BLaER1 (cell line): Measurements from ENCODE around the gene SMOC2.
"Not testable (repeated sequence)": the region's sequence is repeated elsewhere in the genome, so short reads cannot be mapped to it uniquely, and the experiment has no call there.

Experiments
- H3K27ac ChIP-seq: shearing (Covaris generic); formaldehyde crosslinking; 2 replicates; pipeline ENCODE4 v1.8.1; 2022
- H3K27me3 ChIP-seq: shearing (Covaris generic); formaldehyde crosslinking; 2 replicates; pipeline ENCODE4 v1.8.1; 2022
- H3K36me3 ChIP-seq: shearing (Covaris generic); formaldehyde crosslinking; 2 replicates; pipeline ENCODE4 v1.8.1; 2022
- H3K4me1 ChIP-seq: shearing (Covaris generic); formaldehyde crosslinking; 2 replicates; pipeline ENCODE4 v1.8.1; 2022
- H3K4me2 ChIP-seq: shearing (Covaris generic); formaldehyde crosslinking; 2 replicates; pipeline ENCODE4 v1.8.1; 2022
- H3K4me3 ChIP-seq: shearing (Covaris generic); formaldehyde crosslinking; 2 replicates; pipeline ENCODE4 v1.8.1; 2022
- H3K9ac ChIP-seq: shearing (Covaris generic); formaldehyde crosslinking; 2 replicates; pipeline ENCODE4 v1.8.1; 2022
- H3K9me3 ChIP-seq: shearing (Covaris generic); formaldehyde crosslinking; 2 replicates; pipeline ENCODE4 v1.8.1; 2022
- H4K20me1 ChIP-seq: shearing (Covaris generic); formaldehyde crosslinking; 2 replicates; pipeline ENCODE4 v1.8.1; 2022
- Cebpa-rat ChIP-seq: shearing (Covaris generic); IDR thresholded peaks from 2 replicates; pipeline ENCODE4 v1.8.1; 2022

SMOC2 gene

GRCh38 chr6:168666699-168667427 is 225.9 kb downstream of the SMOC2 start:
- no peaks in the 10 kb centered on the region for H3K36me3 ChIP-seq
- H3K27ac ChIP-seq: no peak overlapping the region
- H3K9ac ChIP-seq: no peak overlapping the region
- TF ChIP-seq Cebpa-rat: no peak
- H3K4me1 ChIP-seq: peaks cover 9% of the 10 kb centered on the region
- H3K4me2 ChIP-seq: no peak overlapping the region
- no peaks in the 10 kb centered on the region for H3K9me3 ChIP-seq
- H4K20me1 ChIP-seq: no peaks in the 10 kb centered on the region
- H3K27me3 ChIP-seq: no peaks in the 10 kb centered on the region
- H3K4me3 ChIP-seq: no peak overlapping the region

DNA sequence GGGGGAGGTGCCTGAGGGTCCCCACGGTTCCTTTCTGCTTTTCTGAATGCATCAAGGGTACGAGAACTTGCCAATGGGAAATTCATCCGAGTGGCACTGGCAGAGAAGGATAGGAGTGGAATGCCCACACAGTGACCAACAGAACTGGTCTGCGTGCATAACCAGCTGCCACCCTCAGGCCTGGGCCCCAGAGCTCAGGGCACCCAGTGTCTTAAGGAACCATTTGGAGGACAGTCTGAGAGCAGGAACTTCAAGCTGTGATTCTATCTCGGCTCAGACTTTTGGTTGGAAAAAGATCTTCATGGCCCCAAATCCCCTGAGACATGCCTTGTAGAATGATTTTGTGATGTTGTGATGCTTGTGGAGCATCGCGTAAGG is 226.4 kb downstream of the SMOC2 start:
- no peak overlapping the region for H3K4me3 ChIP-seq
- H3K4me2 ChIP-seq: no peak overlapping the region
- H3K27me3 ChIP-seq: no peaks in the 10 kb centered on the region
- no peaks in the 10 kb centered on the region for H3K9me3 ChIP-seq
- peaks cover 9% of the 10 kb centered on the region for H3K4me1 ChIP-seq
- no peak overlapping the region for H3K9ac ChIP-seq
- no peak for TF ChIP-seq Cebpa-rat
- H3K36me3 ChIP-seq: no peaks in the 10 kb centered on the region
- no peak overlapping the region for H3K27ac ChIP-seq
- H4K20me1 ChIP-seq: no peaks in the 10 kb centered on the region

DNA sequence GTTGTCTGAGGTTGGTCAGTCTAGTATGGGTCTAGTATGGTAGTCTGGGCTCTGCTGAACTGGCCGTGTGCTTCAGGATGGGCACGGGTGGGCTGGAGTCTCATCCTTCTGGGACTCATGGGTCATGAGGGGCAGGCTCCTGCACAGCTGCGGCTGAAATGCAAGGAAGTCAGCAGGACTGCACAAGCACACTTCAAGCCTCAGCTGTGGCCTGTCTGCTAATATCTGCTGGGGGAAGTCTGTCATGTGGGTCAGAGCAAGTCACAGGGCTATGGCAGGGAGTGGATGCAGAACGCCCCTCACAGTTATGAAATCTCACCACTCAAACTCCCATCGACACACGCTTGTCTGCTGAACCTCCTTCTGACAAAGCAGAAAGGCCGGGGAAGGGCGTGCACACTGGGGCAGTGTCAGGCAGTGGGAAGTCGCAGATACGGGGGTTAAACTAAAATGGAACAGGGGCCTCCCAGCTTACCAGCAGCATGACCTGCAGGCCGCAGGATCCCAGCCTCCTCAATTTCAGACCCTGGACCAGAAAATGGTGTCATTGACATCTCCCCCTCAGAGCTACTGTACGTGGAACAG is 229.5 kb downstream of the SMOC2 start:
- no peaks in the 10 kb centered on the region for H3K4me1 ChIP-seq
- H3K27me3 ChIP-seq: no peaks in the 10 kb centered on the region
- H3K9ac ChIP-seq: no peak overlapping the region
- H3K4me3 ChIP-seq: no peak overlapping the region
- no peak overlapping the region for H3K27ac ChIP-seq
- H3K4me2 ChIP-seq: no peak overlapping the region
- no peak for TF ChIP-seq Cebpa-rat
- no peaks in the 10 kb centered on the region for H4K20me1 ChIP-seq
- no peaks in the 10 kb centered on the region for H3K9me3 ChIP-seq
- H3K36me3 ChIP-seq: no peaks in the 10 kb centered on the region

DNA sequence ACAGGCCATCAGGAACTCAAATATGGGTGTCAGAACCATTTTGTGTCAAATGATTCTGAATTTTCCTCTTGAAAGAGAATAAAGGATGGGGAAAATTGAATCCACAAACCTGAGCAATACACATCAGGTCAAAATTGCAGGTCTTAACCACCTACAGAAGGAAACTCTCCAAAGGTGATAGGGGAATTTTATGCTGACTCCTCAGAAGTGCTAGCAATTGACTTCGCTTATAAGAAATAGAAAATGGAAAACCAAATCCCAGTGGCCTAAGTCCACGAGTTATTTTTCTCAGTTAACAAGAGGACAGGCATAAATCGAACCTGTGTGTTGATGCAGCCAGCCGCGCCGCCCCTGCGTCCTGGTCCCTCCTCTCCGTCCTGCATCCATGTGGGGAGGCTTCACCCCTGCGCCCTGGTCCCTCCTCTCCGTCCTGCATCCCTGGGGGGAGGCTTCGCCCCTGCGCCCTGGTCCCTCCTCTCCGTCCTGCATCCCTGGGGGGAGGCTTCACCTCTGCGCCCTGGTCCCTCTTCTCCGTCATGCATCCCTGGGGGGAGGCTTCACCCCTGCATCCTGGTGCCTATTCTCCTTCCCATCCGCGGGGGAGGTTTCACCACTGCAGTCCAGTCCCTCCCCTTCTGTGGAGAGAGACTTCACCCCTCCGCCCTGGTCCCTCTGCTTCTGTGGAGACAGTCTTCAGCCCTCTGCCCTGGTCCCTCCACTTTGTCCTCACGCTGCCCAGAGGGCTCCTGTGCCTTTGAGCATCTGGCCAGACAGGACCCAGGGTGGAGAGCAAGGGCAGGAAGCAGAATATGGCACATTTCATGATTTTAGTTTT is 230.3 kb downstream of the SMOC2 start:
- no peaks in the 10 kb centered on the region for H4K20me1 ChIP-seq
- H3K27ac ChIP-seq: no peak overlapping the region
- no peaks in the 10 kb centered on the region for H3K9me3 ChIP-seq
- H3K4me3 ChIP-seq: no peak overlapping the region
- no peak overlapping the region for H3K4me2 ChIP-seq
- H3K9ac ChIP-seq: no peak overlapping the region
- no peak for TF ChIP-seq Cebpa-rat
- no peaks in the 10 kb centered on the region for H3K4me1 ChIP-seq
- no peaks in the 10 kb centered on the region for H3K36me3 ChIP-seq
- H3K27me3 ChIP-seq: no peaks in the 10 kb centered on the region

GRCh38 chr6:168671863-168672546 is 231.0 kb downstream of the SMOC2 start:
- Histone ChIP-seq H3K4me2 (no peak overlapping the region), H3K27ac (no peak overlapping the region), H3K36me3 (no peaks in the 10 kb centered on the region), H3K4me1 (no peaks in the 10 kb centered on the region), H3K27me3 (no peaks in the 10 kb centered on the region), H3K9me3 (no peaks in the 10 kb centered on the region), H4K20me1 (no peaks in the 10 kb centered on the region), H3K4me3 (no peak overlapping the region), H3K9ac (no peak overlapping the region)
- no peak for TF ChIP-seq Cebpa-rat

DNA sequence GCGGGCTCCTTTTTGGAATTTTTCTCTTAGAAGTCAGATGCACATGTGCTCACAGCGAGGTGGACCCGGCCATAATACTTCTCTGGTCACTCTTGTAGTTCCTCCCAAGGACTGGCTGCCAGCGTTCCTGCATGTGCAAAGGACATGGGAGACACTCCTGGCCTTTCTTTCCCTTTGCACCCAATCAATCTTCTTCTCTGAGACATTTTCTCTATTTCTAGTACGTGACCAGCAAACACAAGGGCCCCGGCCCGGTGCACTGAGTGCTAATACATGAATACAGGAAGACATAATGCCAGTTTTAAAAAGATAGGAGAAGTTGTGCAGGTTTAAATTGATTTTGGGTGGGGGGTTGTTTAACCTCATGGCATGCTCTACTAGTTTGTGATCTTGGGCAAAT is 233.6 kb downstream of the SMOC2 start:
- Histone ChIP-seq H3K4me3 (no peak overlapping the region), H3K4me1 (no peaks in the 10 kb centered on the region), H3K36me3 (no peaks in the 10 kb centered on the region), H3K4me2 (no peak overlapping the region), H3K9ac (no peak overlapping the region), H4K20me1 (no peaks in the 10 kb centered on the region), H3K9me3 (no peaks in the 10 kb centered on the region), H3K27ac (no peak overlapping the region), H3K27me3 (no peaks in the 10 kb centered on the region)
- no peak for TF ChIP-seq Cebpa-rat

DNA sequence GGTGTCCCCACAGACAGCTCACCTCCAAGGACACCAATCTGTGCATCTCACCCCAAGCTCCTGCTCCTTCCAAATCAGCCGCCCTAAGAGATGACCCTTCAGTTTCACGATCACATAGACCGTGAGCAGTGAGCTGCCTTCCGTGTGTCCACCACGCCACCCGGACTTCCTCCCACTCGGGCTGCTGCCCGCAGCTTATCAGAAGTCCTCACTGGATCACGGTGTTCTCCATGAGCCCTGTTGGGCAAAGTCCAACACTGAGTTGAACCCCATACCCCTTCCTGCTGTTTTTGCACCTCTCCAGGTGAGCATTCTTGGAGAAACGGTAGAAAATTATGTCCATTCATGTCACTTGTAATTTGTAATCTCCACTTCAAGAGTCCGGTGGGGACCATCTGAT is 234.4 kb downstream of the SMOC2 start:
- no peak overlapping the region for H3K4me2 ChIP-seq
- H3K27me3 ChIP-seq: no peaks in the 10 kb centered on the region
- H3K4me3 ChIP-seq: no peak overlapping the region
- no peaks in the 10 kb centered on the region for H4K20me1 ChIP-seq
- no peak overlapping the region for H3K27ac ChIP-seq
- H3K9me3 ChIP-seq: no peaks in the 10 kb centered on the region
- no peak overlapping the region for H3K9ac ChIP-seq
- no peak for TF ChIP-seq Cebpa-rat
- H3K4me1 ChIP-seq: no peaks in the 10 kb centered on the region
- no peaks in the 10 kb centered on the region for H3K36me3 ChIP-seq

DNA sequence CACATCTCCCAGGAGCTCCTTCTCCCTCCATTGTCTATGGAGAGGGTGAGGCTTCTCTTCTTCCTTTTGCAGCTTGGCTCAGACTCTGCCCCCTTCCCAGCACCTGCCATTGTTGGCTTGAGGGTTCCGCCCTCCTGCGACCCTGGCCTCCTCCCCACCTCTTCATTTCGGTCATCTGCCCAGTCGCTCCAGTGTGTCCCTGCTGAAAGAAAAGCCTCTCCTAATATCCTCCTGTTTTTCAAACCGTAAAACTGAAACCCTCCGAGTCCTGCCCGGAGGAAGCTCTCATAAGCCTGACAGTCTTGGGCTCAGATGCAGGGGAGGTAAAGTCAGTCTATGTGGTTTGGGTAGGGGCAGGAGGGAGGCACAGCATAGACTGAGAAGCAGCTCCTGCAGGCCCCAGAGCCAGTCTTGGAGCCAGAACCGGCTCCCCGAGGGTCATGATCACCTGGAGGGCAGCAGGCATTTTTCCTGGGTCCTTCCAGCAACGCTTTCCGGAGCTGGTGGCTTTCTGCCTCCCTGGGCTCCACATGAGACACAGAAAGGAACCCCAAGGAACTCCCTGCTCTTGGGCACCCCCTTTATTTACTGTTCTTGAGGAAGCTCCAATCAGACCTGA is 235.1 kb downstream of the SMOC2 start:
- Histone ChIP-seq H3K36me3 (no peaks in the 10 kb centered on the region), H4K20me1 (no peaks in the 10 kb centered on the region), H3K4me3 (no peak overlapping the region), H3K9ac (no peak overlapping the region), H3K9me3 (no peaks in the 10 kb centered on the region), H3K4me2 (no peak overlapping the region), H3K4me1 (no peaks in the 10 kb centered on the region), H3K27ac (no peak overlapping the region), H3K27me3 (no peaks in the 10 kb centered on the region)
- TF ChIP-seq Cebpa-rat: no peak

DNA sequence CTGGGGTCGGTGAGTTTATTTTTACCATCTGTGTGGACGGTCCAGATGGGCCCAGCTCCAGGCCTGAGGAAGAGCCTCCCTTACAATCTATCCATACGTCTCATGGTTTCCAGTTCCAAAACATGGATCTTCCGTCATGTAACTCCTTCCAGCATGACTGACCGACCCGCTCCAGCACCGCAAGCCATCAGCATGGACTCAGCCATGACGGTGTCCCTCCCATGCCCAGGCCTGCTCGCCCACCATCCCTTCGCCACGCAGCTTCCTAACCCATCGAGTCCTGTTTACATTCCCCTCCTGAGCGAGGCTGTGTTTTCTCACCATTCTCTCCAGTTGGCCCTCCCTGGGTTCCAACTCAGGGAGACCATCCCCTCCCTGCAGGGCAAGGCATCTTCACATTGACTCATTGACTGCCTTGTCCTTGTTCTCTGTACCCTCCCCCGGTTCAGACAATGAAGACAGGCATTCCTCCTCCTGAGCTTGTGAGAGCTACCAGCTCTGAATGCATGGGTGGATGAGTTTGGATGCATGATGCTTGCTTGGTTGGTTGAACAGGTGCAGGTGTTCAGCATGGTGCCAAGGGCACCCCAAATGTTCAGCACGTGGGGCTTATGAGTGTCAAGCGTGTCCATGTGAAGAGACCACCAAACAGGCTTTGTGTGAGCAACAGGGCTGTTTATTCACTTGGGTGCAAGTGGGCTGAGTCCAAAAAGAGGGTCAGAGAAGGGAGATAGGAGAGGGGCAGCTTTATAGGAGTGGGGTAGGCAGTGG is 235.8 kb downstream of the SMOC2 start:
- Histone ChIP-seq H4K20me1 (no peaks in the 10 kb centered on the region), H3K9ac (no peak overlapping the region), H3K4me3 (no peak overlapping the region), H3K27me3 (no peaks in the 10 kb centered on the region), H3K9me3 (no peaks in the 10 kb centered on the region), H3K4me1 (no peaks in the 10 kb centered on the region), H3K4me2 (no peak overlapping the region), H3K36me3 (no peaks in the 10 kb centered on the region), H3K27ac (no peak overlapping the region)
- no peak for TF ChIP-seq Cebpa-rat

DNA sequence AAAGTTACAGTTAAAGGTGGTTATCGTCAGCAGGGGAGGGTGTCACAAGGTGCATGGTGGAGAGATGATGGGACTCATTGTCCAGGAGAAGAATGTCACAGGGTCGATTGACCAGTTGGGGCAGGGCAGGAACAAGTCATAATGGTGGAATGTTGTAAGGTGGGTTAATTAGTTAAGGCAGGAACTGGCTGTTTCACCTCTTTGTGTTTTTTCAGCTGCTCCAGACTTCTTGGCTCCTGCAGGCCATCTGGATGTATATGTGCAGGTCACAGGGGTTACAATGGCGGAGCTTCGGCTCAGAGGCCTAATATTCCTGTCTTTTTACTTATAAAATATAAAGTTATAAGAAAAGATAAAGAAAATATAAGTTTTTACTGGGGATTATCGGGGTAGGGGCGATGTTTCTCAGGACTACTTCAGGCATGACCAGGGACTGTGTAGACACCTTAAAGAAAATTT is 236.4 kb downstream of the SMOC2 start:
- H3K4me1 ChIP-seq, H3K27ac ChIP-seq, H3K9me3 ChIP-seq, H3K4me3 ChIP-seq, H4K20me1 ChIP-seq, H3K4me2 ChIP-seq, H3K9ac ChIP-seq, H3K36me3 ChIP-seq, H3K27me3 ChIP-seq: not testable (repeated sequence)
